Effector memory CD4-positive, alpha-beta T cell (primary cell): ENCODE results near the gene CTCFL.
"Not testable (repeated sequence)": the region's sequence is repeated elsewhere in the genome, so short reads cannot be mapped to it uniquely, and the experiment has no call there.

Experiments used
- DNase-seq, 3 donors: peaks; one replicate each; pipeline ENCODE4 v3.0.0-alpha.2; 2020
- H3K27ac ChIP-seq: 2 replicates; pipeline ENCODE4 v1.7.0; 2013; ENCODE audit warnings: mild to moderate bottlenecking, low read length, moderate library complexity; ENCODE audit not compliant: insufficient read depth, poor library complexity, severe bottlenecking
- H3K27me3 ChIP-seq: replicated peaks from 2 replicates; pipeline ENCODE4 v1.7.0; 2013; ENCODE audit warnings: mild to moderate bottlenecking, low read length; ENCODE audit not compliant: insufficient read depth, control insufficient read depth, poor library complexity, severe bottlenecking
- H3K36me3 ChIP-seq: 2 replicates; pipeline ENCODE4 v1.7.0; 2013; ENCODE audit warnings: mild to moderate bottlenecking, low read length, moderate library complexity; ENCODE audit not compliant: control insufficient read depth, insufficient read depth
- H3K4me1 ChIP-seq: 2 replicates; pipeline ENCODE4 v1.7.0; 2013; ENCODE audit warnings: low read length, mild to moderate bottlenecking; ENCODE audit not compliant: control insufficient read depth, insufficient read depth, poor library complexity, severe bottlenecking
- H3K4me3 ChIP-seq: 2 replicates; pipeline ENCODE4 v1.7.0; 2013; ENCODE audit warnings: low read length, low read depth, mild to moderate bottlenecking; ENCODE audit not compliant: insufficient read depth, poor library complexity, severe bottlenecking
- H3K9me3 ChIP-seq: 2 replicates; pipeline ENCODE4 v1.7.0; 2013; ENCODE audit warnings: mild to moderate bottlenecking, low read length, moderate library complexity; ENCODE audit not compliant: control insufficient read depth

Gene CTCFL

DNA sequence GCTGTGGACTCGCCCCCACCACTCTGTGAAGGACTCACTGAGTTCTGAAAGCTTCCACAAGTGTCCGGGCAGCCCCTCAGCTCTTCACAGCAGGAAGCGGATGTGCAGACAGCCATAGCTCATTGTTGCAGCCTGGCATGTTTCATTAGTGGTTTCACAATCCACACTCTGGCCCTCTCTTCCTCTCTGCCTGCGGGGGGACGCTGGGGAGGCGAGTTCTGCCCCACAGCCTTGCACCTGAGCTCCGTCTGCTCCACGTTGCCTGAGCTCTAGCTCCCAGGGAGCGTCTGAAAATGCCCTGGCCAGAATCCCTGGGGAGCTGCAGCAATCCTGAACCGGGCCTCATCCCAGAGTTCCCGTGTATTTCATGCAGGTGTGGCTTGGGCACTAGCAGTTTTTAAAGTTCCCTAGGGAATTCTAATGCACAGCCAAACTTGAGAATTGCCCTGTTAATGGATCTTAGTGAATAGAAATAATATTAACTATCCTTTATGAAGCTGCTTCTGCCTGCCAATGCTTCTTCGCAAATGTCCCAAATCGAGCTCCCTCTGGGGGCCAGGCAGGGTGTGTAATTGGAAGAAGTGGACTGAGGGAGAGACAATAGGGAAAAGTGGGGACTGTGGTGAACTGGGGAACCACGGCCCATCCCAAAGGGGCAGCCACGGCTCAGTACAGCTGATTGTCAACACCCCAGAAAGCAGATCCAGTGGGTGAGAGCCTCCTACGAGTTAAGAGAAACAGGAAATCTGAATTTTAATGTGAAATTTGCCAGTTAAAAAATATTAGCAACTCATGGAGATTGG lies 51.5 kb downstream of the CTCFL start:
- Histone ChIP-seq H3K27ac (no peak overlapping the region), H3K36me3 (no peaks in the 10 kb centered on the region), H3K9me3 (no peaks in the 10 kb centered on the region), H3K4me3 (no peak overlapping the region), H3K4me1 (peaks cover 11% of the 10 kb centered on the region), H3K27me3 (no peaks in the 10 kb centered on the region)
- no peak for DNase-seq

DNA sequence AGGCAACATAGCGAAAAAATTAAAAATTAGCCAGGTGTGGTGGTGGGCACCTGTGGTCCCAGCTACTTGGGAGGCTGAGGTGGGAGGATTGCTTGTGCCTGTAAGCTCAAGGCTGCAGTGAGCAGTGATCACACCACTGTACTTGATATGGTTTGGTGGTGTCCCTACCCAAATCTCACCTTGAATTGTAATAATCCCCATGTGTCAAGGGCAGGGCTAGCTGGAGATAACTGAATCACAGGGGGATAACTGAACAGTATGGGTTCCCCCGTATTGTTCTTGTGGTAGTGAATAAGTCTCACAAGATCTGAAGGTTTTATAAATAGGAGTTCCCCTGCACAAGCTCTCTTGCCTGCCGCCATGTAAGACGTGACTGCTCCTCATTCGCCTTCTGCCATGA lies 52.5 kb downstream of the CTCFL start:
- DNase-seq, H3K36me3 ChIP-seq, H3K4me3 ChIP-seq, H3K9me3 ChIP-seq, H3K27ac ChIP-seq, H3K27me3 ChIP-seq: not testable (repeated sequence)
- peaks cover 11% of the 10 kb centered on the region for H3K4me1 ChIP-seq

DNA sequence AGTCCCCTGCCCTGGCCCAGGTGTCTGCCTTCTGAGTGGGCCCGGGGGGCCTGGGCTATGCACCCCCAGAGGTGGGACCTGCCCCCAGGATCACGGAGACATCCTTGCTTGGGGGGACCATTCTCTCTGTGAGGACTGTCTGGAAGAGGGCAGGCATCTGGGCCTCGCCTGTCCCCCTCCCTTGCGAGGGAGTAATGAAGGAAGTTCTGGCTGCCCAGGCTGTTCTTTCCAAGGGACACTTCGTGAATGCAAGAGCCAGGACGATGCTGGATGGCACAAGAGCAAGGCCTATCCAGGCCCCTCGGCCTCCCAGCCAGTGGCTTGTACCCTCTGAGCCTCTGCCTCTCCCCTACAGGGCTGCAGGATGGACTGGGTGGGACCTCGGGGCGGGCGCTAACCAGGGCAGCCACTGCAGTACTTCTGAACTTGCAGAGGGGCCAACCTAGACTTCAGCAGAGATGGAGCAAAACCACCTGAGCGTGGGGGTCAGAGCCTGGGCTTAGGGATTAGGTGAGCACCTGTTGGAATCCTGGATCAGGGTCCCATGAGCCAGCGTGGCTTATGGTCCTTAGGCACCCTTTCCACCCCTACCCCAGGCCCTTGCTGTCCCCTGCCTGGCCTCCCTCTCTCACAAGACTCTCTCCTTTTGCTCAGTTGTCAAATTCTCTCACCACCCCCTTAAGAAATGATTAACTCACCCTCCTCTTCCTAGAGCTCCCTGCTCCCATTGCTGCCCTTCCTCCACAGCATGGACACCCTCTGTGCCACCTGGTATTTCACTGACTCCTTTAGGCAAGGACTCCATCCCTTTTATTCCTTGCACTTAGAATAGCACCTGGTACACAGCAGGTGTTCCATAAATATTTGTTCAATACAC lies 53.2 kb downstream of the CTCFL start:
- no peaks in the 10 kb centered on the region for H3K9me3 ChIP-seq
- H3K36me3 ChIP-seq: no peaks in the 10 kb centered on the region
- DNase-seq: no peak
- H3K4me3 ChIP-seq: no peak overlapping the region
- H3K27me3 ChIP-seq: no peaks in the 10 kb centered on the region
- H3K27ac ChIP-seq: no peak overlapping the region
- peaks cover 11% of the 10 kb centered on the region for H3K4me1 ChIP-seq

DNA sequence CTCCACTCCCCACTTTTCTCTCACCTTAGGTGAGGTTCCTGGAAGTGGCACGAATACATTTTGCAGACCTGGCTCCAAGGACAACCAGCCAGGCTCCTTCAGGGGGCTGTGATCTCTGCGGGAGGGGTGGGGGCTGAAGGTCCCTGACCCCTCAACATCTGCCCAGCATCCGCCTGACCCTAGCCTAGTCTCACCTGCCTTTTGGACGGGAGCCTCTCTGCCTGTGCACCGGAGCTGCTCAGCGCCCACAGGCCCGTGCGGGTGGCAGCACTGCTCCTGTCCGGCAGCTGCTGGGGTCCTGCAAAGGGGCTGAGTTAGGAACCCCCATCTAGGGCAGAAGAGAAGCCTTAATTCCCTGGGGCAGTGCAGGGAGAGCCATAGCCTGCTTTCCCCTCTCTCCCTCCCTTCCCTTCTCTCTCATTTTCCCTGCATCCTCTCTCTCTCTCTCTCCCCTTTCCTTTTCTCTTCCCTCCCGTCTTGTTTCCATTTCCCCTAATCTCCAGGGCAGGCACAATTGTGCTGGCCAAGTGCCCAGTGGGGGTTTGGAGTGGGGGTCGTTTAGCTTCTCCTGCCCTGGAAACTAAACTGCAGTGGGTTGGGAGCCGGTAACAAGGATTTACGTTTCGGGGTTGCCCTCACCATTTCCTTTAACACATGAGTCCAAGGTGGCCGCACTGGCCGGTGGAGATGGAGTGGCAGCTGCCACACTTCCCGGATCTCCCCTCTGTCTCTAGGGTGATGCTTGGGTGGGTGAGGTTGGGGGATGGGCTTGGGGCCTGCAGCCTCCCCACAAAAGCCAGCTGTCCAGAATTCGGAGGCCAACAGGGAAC lies 54.1 kb downstream of the CTCFL start:
- H3K4me3 ChIP-seq: no peak overlapping the region
- DNase-seq: no peak
- no peaks in the 10 kb centered on the region for H3K27me3 ChIP-seq
- no peak overlapping the region for H3K27ac ChIP-seq
- H3K4me1 ChIP-seq: peaks cover 7% of the 10 kb centered on the region
- H3K9me3 ChIP-seq: no peaks in the 10 kb centered on the region
- no peaks in the 10 kb centered on the region for H3K36me3 ChIP-seq

DNA sequence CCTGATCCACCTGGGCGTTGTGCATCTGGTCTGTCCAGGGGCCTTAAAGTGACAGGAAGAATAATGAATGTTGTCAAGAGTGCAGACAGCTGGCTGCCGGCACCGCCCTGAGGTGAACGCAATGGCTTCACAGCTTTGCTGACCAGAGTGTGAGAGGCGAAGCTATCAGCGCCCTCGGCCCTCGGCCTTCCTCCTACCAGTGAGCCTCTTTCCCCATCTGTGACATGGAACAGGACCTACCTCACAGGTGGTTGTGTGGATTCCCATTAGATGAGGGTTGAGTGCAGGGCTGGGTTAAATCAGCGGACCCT lies 54.8 kb downstream of the CTCFL start:
- Histone ChIP-seq H3K27ac (no peak overlapping the region), H3K4me3 (no peak overlapping the region), H3K36me3 (no peaks in the 10 kb centered on the region), H3K9me3 (no peaks in the 10 kb centered on the region), H3K27me3 (no peaks in the 10 kb centered on the region), H3K4me1 (peaks cover 7% of the 10 kb centered on the region)
- DNase-seq: no peak

DNA sequence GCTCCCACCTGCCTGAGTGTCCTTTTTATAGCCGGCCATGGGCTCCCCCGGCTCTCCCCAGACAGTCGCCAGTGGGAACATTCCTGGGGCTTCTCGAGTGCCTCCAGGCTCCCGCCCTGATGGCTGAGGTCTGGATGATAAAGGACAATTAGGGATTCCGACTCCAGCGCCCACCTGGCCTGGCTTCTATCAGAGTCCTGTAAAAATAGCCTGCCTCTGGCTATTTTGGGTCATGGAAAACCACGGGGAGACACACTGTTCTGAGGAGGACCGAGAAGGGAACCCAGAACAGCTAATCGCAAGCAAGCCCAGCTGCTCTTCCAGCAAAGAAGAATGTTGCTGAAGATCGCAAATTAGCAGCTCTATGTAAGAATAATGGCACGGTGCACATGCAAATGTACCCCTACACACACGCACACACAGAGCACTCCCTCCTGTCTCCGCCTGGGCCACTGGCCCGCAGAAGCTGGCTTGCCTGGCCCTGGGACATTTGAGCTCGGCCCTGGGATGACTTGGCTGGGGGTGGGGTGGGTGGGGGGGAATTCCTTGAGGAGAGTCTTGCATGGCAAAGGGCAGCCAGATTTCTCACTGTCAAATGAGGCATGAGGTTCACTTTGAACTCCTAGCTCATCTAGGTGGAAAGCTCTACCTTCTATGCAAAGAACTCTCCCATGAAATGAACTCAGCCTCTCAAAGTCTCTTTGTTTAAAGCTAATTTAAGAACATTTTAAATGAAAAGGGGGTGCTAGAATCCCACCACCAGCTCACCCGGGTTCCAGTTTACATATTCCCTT lies 55.3 kb downstream of the CTCFL start:
- no peak for DNase-seq
- Histone ChIP-seq H3K4me1 (peaks cover 7% of the 10 kb centered on the region), H3K27ac (no peak overlapping the region), H3K9me3 (no peaks in the 10 kb centered on the region), H3K4me3 (no peak overlapping the region), H3K36me3 (no peaks in the 10 kb centered on the region), H3K27me3 (no peaks in the 10 kb centered on the region)

DNA sequence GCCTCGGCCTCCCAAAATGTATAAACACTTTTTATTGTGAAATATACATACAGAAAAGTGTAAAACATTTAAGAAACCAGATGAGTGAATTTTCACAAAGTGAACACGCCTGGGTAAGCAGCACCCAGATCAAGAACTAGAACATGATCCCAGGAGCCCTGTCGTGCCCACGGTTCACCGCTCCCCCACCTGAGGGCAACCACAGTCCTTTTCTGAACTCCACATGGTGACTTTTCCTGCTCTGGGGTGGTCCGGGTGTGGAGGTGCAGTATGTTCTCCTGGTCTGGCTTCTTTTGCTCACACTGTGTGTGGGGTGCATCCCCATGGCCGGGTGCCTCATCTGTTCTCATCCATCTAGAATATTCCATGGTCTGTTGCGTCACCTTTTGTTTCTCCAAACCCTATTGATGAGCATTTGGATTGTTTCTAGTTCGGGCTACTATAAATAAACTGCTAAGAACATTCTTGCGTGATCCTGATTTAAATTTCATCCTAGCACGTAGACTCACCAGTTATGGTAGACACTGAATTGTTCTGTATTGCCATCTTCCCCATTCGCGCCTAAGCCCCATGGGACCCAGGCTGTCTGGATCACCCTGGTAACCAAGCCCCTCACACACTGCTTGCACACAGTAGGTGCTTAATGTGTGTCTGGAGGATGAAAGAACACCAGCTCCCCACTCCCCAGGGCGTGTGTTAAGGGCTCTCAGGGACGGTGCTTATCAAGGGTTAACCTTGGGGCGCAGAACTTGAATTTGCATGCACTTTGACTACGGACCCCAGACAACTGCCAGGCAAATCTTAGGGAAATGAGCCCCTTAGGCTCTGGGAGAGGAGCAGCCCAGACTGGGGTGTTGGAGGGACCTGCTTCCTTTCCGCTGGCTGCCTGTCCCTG lies 56.2 kb downstream of the CTCFL start:
- H3K9me3 ChIP-seq: no peaks in the 10 kb centered on the region
- no peak overlapping the region for H3K27ac ChIP-seq
- no peak overlapping the region for H3K4me3 ChIP-seq
- H3K36me3 ChIP-seq: no peaks in the 10 kb centered on the region
- DNase-seq: no peak
- no peaks in the 10 kb centered on the region for H3K27me3 ChIP-seq
- peaks cover 7% of the 10 kb centered on the region for H3K4me1 ChIP-seq

DNA sequence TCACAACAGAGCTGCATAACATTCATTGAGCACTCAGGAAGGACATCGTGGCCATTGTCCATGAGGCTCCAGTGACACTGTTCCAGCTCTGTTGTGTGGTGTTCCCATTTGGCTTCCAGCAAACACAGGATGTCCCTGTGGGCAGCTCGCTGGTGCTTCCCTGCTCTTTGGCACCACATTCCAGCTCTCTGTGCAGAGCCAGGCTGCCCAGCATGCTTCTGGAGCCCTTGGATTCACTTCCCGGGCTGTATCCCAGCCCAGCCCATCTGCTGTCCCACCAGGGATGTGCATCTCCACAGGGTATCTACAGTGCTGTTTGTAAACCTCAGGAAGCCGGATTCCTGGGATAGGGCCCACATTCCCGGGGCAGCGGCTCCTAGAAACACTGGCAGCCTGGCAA lies 57.2 kb downstream of the CTCFL start:
- Histone ChIP-seq H3K36me3 (no peaks in the 10 kb centered on the region), H3K4me1 (no peaks in the 10 kb centered on the region), H3K4me3 (no peak overlapping the region), H3K27me3 (no peaks in the 10 kb centered on the region), H3K9me3 (no peaks in the 10 kb centered on the region), H3K27ac (no peak overlapping the region)
- no peak for DNase-seq

DNA sequence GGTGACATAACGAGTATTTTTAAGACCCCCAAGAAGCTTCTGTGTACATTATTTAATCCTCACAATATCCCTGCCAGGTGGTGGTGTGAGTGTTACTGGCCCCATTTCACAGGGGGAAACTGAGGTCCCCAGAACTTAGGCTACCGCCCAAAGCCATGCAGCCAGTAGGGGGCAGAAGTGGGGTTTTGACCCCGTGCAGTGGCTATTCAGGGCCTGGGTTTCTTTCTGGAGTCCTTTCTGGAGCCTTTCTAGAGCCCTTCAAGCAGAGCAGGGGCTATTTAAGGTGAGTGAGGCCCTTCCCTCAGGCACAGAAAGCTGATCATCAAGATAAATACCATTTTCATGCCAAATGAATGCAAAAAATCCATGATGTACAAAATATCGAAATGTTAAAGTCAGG lies 59.0 kb downstream of the CTCFL start:
- Histone ChIP-seq H3K36me3 (no peaks in the 10 kb centered on the region), H3K9me3 (no peaks in the 10 kb centered on the region), H3K27ac (no peak overlapping the region), H3K4me3 (no peak overlapping the region), H3K4me1 (no peaks in the 10 kb centered on the region), H3K27me3 (no peaks in the 10 kb centered on the region)
- no peak for DNase-seq
